ENCODE measurements around the gene TMEM163. TPM values are rescaled to one million over a fixed set of nuclear protein-coding genes. Genes with fewer than 3 reads are reported as not detected.

TMEM163 gene
- total RNA-seq, 1 donor, result not detected

- no peak overlapping the region for H3K4me2 ChIP-seq (ENCODE audit: insufficient read depth, low read length)
- no peak for DNase-seq (ENCODE audit: insufficient read length, low spot score, missing footprints)
- no peaks in the 10 kb centered on the region for H3K4me1 ChIP-seq (ENCODE audit: insufficient read depth, low read length)
- no peak overlapping the region for H3K4me3 ChIP-seq (ENCODE audit: insufficient read depth, low read length)
- no peaks in the 10 kb centered on the region for H4K20me1 ChIP-seq (ENCODE audit: insufficient read depth, low read length)
- no peaks in the 10 kb centered on the region for H3K9me3 ChIP-seq (ENCODE audit: low read depth, low read length)
- no peak overlapping the region for H3K27ac ChIP-seq (ENCODE audit: low read depth, low read length)
- no peaks in the 10 kb centered on the region for H3K36me3 ChIP-seq (ENCODE audit: insufficient read depth, low read length)
- no peak overlapping the region for H2AFZ ChIP-seq (ENCODE audit: low read length)
- H3K79me2 ChIP-seq (ENCODE audit: insufficient read depth, low read length), result no peaks in the 10 kb centered on the region
- H3K27me3 ChIP-seq (ENCODE audit: insufficient read depth, low read length), result no peaks in the 10 kb centered on the region
- no peak for TF ChIP-seq CTCF (IDR thresholded peaks at IDR 0.05; ENCODE audit: extremely low read depth, low read depth, low read length)
Observed at GRCh38 chr2:134642938-134643337, 75.9 kb downstream of the TMEM163 start.

- H3K79me2 ChIP-seq (ENCODE audit: insufficient read depth, low read length), result no peaks in the 10 kb centered on the region
- no peaks in the 10 kb centered on the region for H4K20me1 ChIP-seq (ENCODE audit: insufficient read depth, low read length)
- H2AFZ ChIP-seq (ENCODE audit: low read length), result no peak overlapping the region
- TF ChIP-seq CTCF (IDR thresholded peaks at IDR 0.05; ENCODE audit: extremely low read depth, low read depth, low read length), result no peak
- no peaks in the 10 kb centered on the region for H3K36me3 ChIP-seq (ENCODE audit: insufficient read depth, low read length)
- H3K4me2 ChIP-seq (ENCODE audit: insufficient read depth, low read length), result no peak overlapping the region
- H3K4me3 ChIP-seq (ENCODE audit: insufficient read depth, low read length), result no peak overlapping the region
- H3K9me3 ChIP-seq (ENCODE audit: low read depth, low read length), result no peaks in the 10 kb centered on the region
- no peak overlapping the region for H3K27ac ChIP-seq (ENCODE audit: low read depth, low read length)
- no peak for DNase-seq (ENCODE audit: insufficient read length, low spot score, missing footprints)
- no peaks in the 10 kb centered on the region for H3K4me1 ChIP-seq (ENCODE audit: insufficient read depth, low read length)
- H3K27me3 ChIP-seq (ENCODE audit: insufficient read depth, low read length), result no peaks in the 10 kb centered on the region
Observed at GRCh38 chr2:134640494-134640893, 78.3 kb downstream of the TMEM163 start.

GRCh38 chr2:134639265-134639664 is 79.5 kb downstream of the TMEM163 start:
- DNase-seq (ENCODE audit: insufficient read length, low spot score, missing footprints), result no peak
- Histone ChIP-seq H3K4me2 (ENCODE audit: insufficient read depth, low read length) (no peak overlapping the region), H3K27ac (ENCODE audit: low read depth, low read length) (no peak overlapping the region), H3K27me3 (ENCODE audit: insufficient read depth, low read length) (no peaks in the 10 kb centered on the region), H3K79me2 (ENCODE audit: insufficient read depth, low read length) (no peaks in the 10 kb centered on the region), H2AFZ (ENCODE audit: low read length) (no peak overlapping the region), H3K4me3 (ENCODE audit: insufficient read depth, low read length) (no peak overlapping the region), H4K20me1 (ENCODE audit: insufficient read depth, low read length) (no peaks in the 10 kb centered on the region), H3K9me3 (ENCODE audit: low read depth, low read length) (no peaks in the 10 kb centered on the region), H3K4me1 (ENCODE audit: insufficient read depth, low read length) (no peaks in the 10 kb centered on the region), H3K36me3 (ENCODE audit: insufficient read depth, low read length) (no peaks in the 10 kb centered on the region)
- TF ChIP-seq CTCF (IDR thresholded peaks at IDR 0.05; ENCODE audit: extremely low read depth, low read depth, low read length), result no peak

- no peak for DNase-seq (ENCODE audit: insufficient read length, low spot score, missing footprints)
- no peaks in the 10 kb centered on the region for H4K20me1 ChIP-seq (ENCODE audit: insufficient read depth, low read length)
- H3K4me3 ChIP-seq (ENCODE audit: insufficient read depth, low read length), result no peak overlapping the region
- no peak overlapping the region for H3K27ac ChIP-seq (ENCODE audit: low read depth, low read length)
- no peaks in the 10 kb centered on the region for H3K4me1 ChIP-seq (ENCODE audit: insufficient read depth, low read length)
- no peaks in the 10 kb centered on the region for H3K27me3 ChIP-seq (ENCODE audit: insufficient read depth, low read length)
- no peaks in the 10 kb centered on the region for H3K36me3 ChIP-seq (ENCODE audit: insufficient read depth, low read length)
- no peak overlapping the region for H3K4me2 ChIP-seq (ENCODE audit: insufficient read depth, low read length)
- H3K9me3 ChIP-seq (ENCODE audit: low read depth, low read length), result no peaks in the 10 kb centered on the region
- no peak overlapping the region for H2AFZ ChIP-seq (ENCODE audit: low read length)
- no peak for TF ChIP-seq CTCF (IDR thresholded peaks at IDR 0.05; ENCODE audit: extremely low read depth, low read depth, low read length)
- H3K79me2 ChIP-seq (ENCODE audit: insufficient read depth, low read length), result no peaks in the 10 kb centered on the region
Observed at GRCh38 chr2:134636714-134637113, 82.1 kb downstream of the TMEM163 start.

All from osteoblast (primary cell).